A172 (cell line): ENCODE results near the gene IL2RA. TPM values are rescaled to one million over a fixed set of nuclear protein-coding genes. Genes with fewer than 3 reads are reported as not detected.
"Not testable (repeated sequence)": the region's sequence is repeated elsewhere in the genome, so short reads cannot be mapped to it uniquely, and the experiment has no call there.

Source experiments
- DNase-seq: peaks from one replicate; pipeline ENCODE4 v3.0.0-alpha.2; 2015; ENCODE audit warnings: low spot score
- total RNA-seq: library from RNA; depleted of rRNA; stranded (reverse); fragments of >200 nt; shearing (Covaris generic); gene quantifications from 2 replicates; pipeline ENCODE4 v1.2.3, GENCODE V29; 2014

IL2RA gene
- total RNA-seq, 1 experiment from 2014 or later, result not detected

GRCh38 chr10:6058682-6059475, 3.3 kb downstream of the IL2RA start:
- no peak for DNase-seq

DNA sequence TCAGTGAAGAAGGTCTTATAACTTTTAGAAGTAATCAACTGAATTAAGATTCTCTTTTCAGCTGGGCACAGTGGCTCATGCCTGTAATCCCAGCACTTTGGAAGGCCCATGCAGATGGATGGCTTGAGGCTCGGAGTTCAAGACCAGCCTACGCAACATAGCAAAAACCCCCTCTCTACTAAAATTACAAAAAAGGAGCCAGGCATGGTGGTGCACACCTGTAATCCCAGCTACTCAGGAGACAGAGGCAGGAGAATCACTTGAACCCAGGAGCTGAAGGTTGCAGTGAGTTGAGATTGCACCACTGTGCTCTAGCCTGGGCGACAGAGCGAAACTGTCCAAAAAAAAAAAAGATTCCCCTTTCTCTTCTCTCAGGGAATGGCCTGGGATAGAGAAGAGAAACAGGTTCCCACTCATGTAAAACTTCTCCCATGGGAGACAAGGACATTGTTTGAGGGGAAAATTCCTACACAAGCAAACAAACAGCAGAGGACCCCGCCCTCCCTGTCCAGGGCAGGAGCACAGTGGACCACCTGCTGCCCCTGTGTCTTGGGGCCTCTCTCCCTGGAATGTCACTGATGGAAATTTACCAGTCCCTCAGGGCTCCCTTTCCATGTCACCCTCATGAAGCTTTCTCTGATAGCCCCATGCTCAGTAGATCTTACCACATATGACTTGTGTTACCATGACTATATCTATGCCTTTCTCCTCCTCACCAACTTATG, 5.6 kb downstream of the IL2RA start:
- no peak for DNase-seq

- no peak for DNase-seq
These were observed 6.2 kb downstream of the IL2RA start for GRCh38 chr10:6055929-6056328.

DNA sequence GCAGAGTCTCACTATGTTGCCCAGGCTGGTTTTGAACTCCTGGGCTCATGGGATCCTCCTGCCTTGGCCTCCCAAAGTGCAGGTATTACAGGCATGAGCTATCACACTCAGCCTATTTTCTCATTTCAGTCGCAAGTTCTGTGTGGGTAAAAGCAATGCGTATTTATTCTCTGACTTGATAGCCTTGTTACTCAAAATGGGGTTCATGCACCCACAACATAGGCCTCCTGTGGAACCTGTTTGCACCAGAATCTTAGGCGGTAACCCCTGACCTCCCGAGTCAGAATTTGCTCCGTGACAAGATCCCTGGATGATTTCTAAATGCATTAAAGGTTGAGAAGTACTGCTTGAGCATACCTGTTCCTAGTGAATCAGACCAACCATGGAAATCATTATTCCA, 7.3 kb downstream of the IL2RA start:
- no peak for DNase-seq

DNA sequence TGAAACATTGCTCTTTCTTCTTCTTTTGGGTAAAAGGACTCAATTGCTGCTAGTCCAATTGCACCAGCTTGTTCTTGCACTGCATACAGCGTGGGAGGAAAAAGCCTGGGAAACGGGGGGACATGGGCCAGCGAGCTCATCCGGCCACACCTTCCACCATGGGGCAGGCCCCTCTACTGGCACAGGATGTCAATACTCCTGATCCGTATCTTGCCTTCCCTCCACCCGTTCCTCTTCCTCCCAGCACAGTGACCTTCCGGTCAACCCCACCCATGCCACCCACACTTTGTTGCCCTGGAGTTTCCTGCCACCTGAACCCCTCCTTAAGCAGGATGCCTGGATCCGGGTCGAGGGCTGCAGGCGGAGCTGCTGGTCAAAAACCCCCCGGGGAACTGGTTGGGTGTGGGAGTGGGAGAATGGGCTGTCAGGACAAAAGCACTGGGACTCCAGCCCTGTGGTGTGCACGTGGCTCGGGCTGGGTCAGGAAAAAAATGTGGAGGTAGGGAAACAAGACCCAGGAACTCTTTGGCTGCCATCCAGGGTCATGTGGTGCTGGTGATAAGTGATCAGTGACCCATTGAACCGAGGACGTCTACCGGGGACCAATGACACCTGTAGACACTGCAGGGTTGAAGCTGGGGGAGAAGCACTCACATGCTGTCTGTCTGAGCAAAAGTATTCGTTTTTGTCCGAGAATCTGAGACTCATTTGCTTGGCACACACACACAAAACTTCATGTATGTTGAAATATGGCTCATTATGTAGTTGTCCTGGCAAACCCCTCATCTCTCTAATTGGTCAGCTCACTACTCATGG, 8.1 kb downstream of the IL2RA start:
- no peak for DNase-seq

DNA sequence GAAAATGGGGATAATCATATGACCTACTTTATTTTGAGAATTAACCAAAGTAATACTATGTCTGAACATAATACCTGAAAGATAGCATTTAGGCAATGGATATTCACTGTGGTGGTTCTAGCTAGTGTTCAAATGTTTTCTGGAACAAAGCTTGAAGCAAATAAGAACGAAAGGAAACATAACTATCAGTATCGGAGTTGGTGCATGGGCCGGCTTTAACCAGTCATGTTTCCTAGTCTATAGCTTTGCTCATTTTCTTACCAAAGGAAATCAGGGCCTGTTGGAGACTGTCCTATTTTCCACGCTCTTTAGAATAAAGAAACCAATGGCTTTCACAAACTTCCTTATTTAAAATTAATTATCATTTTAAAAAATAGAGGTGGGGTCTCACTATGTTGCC, 8.9 kb downstream of the IL2RA start:
- no peak for DNase-seq

- no peak for DNase-seq
These were observed 9.6 kb downstream of the IL2RA start for GRCh38 chr10:6052247-6053221.

- DNase-seq, result peak; percentile 80
These were observed 11.2 kb downstream of the IL2RA start for GRCh38 chr10:6050801-6051445.

- DNase-seq, result no peak
These were observed 13.2 kb downstream of the IL2RA start for GRCh38 chr10:6049031-6049400.

GRCh38 chr10:6048281-6049030, 13.7 kb downstream of the IL2RA start:
- DNase-seq, result no peak

DNA sequence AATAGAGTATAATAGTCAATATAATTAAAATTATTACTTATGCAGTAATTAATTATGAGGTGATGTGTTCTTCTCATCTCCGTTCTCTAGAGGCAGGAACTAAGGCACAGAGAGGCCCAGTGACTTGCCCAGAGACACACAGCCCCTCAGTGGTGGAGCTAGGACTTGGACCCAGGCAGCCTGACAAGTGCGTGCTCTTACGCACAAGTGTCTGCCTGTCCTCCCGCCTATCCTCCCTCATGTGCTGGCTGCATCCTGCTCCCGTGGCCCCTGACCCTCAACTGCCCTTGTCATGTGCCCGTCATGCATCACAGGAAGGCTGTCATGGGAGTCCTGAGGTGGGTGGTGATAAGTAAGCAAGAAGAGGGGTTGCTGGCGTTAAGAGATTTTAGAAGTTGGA, 14.3 kb downstream of the IL2RA start:
- no peak for DNase-seq

DNA sequence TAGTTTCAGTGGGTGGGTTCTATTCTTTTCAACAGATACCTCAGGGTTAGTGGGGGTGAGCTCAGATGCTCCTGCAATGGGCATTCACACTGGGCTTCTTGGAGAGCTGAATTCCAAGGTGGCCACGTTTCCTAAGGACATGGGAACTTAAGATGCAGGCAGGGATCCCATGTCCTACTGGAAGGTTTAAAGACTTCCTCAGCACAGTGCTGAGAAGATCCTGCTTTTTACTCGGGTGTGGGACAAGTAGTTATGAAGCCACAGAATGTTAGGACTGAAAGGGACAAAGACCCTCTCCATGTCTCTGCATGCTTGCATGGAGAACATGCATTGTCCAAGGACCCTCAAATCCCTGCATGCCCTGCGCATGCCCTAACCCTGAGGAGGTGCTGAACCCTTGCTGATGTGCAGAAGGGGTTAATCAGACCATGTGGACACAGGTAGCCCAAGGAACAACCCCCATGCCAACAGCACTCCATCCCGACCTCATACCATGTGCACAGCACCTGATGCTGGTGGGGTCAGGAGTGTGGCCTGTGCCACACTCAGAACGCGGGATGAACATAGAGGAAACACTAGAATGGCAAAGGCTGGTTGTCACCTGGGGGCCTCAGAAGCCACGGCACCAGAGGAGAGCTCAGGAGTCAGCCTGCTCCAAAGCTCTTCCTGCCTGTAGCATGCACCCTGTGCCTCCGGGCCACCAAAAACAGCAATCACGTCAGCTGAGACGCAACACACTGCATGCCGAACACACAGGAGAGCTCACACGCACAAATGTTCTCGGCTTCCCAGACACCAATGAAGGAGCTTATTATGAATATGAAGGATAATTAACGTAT, 15.2 kb downstream of the IL2RA start:
- DNase-seq, result no peak

DNA sequence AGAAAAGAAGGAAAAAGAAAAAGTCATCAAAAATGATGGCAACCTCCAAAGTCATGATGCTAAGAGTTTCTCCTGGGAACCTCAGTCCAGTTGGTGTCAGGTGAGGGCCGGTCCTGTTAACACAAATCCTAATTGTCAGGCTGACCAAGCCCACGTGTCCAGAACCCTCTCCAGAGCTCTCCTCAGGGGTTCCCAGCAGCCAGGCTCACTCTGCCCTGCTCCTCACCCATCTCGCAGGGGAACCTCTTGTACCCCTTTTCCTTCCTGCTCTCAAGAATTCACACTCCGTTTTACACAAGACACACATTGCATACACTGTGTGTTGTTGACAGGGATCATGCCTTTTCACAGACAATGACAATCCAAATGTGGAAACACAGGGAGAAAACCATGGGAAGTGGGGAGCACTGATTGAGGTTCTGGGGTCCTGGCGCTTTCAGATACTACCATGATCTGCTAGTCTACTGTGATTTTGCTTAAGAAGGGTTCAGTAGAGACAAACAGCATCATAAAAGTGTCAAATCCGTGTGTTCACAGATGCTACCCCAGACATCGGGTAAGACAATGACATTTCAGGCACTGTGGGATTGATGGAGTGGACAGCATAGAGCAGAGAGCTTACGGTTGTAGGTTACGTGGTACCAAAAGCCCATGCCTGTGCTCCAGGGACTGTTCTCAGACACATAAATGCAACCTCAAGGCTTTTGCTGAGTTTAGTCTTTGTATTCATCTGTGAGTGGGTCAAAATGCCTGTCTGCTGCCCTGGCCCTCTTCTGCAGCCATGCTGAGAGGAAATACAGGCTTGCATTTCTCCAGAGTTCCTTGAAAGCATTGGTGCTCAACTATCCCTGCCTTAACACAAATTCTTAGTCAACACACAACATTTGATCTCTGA, 16.0 kb downstream of the IL2RA start:
- DNase-seq, result no peak

GRCh38 chr10:6045314-6045848, 16.8 kb downstream of the IL2RA start:
- DNase-seq, result no peak

DNA sequence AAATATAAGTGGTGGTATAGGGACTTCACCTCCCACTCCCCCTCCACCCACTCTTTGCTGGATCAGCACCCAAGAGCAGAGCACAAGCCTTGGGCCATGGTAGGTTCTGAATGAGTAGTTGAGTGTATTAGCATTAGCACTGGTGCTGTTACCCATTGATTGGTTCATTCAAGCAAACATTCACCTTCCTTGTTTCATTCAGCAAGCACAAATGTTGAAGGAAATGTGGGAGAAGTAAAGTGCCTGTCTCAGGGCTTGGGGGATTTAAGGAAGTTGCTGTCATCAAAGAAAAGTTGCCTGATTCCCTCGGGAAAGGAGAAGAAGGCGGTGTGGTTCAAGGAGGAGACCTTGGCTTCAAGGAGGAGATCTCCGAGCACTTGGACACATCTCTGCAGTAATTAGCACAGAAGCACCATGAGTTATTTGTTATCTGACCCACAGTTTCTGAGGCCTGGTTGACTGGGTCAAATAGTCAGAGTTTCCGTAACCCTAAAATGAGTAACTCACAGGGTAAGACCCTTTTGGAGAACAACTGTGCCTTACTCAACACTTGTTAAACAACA, 17.3 kb downstream of the IL2RA start:
- DNase-seq, result no peak

DNA sequence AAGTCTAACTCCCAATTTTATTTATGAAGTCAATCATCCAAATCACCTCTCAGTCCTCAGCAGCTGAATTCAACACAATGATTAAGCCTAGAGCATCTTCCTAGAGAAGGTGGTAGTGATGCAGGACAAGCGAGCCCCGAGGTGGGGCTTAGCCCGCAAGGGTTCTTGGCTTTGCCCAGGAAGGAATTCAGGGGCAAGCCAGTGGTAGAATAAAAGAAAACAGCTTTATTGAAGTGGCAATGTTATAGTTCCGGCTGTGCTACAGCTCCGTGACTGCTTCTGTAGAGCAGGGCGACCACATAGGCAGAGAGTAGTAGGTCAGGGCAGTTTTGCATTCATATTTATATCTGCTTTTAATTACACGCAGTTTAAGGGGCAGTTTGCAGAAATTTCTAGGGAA, 18.1 kb downstream of the IL2RA start:
- DNase-seq, result no peak

DNA sequence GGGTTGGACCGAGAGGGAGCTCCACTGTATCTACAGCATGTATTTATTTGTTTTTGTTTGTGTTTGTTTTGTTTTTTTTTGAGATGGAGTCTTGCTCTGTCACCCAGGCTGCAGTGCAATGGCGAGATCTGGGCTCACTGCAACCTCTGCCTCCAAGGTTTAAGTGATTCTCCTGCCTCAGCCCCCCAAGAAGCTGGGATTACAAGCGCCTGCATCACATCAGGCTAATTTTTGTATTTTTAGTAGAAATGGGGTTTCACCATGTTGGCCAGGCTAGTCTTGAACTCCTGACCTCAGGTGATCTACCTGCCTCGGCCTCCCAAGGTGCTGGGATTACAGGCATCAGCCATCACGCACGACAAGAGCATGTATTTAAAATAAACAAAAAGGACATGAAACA, 18.8 kb downstream of the IL2RA start:
- not testable (repeated sequence) for DNase-seq
